H1 (cell line): ENCODE data around the gene ALG14. TPM values are rescaled to one million over a fixed set of nuclear protein-coding genes. Genes with fewer than 3 reads are reported as not detected.

Source experiments
- CHD2 ChIP-seq: IDR thresholded peaks from 2 replicates; pipeline ENCODE4 v1.6.1; 2012; ENCODE audit warnings: low read length, improper control_type of control experiment
- CREB1 ChIP-seq: IDR thresholded peaks from 2 replicates; pipeline ENCODE4 v1.6.1; 2012; ENCODE audit warnings: inconsistent platforms
- RBBP5 ChIP-seq: IDR thresholded peaks from 2 replicates; pipeline ENCODE4 v1.7.1; 2012; ENCODE audit warnings: low read depth, mild to moderate bottlenecking, inconsistent platforms, low read length, moderate library complexity, borderline replicate concordance
- TAF1 ChIP-seq: IDR thresholded peaks from 2 replicates; pipeline ENCODE4 v1.6.1; 2011; ENCODE audit warnings: mild to moderate bottlenecking, low read depth, low read length
- polyA plus RNA-seq, 7 experiments: library from polyadenylated mRNA; depleted of rRNA in 3 of 7; stranded (reverse) in 5 of 7; unstranded in 2 of 7; fragments of >200 nt in 5 of 7; fragments of 200-250 nt in 2 of 7; gene quantifications; 1 replicate in 5 of 7; 2 replicates in 1 of 7; 4 replicates in 1 of 7; pipeline versions ENCODE4 v1.2.1 to v1.2.3, GENCODE V29; 2011 to 2013; ENCODE audit warnings: missing spikeins in 2 of 7, mixed read lengths in 2 of 7
- total RNA-seq: library from RNA; stranded (reverse); fragmentation: NEBNext Ultra II Directional; extraction: Animal tissue kit (Norgen Biotek cat#: 25700); gene quantifications from 2 replicates; pipeline ENCODE4 v1.2.1, GENCODE V29; 2021

Gene ALG14
- total and polyA plus RNA-seq, 2 of the 8 experiments (the other 6 are each of a cell fraction or from before 2014, with no cell fraction given), result 0.95 to 1.3 TPM

GRCh38 chr1:94999456-95000131, 73.2 kb downstream of the ALG14 start (continued):
- no peak for TF ChIP-seq CREB1
- no peak for TF ChIP-seq TAF1
- TF ChIP-seq CHD2, result no peak
- TF ChIP-seq RBBP5, result no peak
- TF ChIP-seq, all 59 proteins: peak for 0
